ENCODE data around the gene LPP. TPM values are rescaled to one million over a fixed set of nuclear protein-coding genes. Genes with fewer than 3 reads are reported as not detected.
"Not testable (repeated sequence)": the region's sequence is repeated elsewhere in the genome, so short reads cannot be mapped to it uniquely, and the experiment has no call there.

The LPP gene
- total RNA-seq, 6 donors from 2014 or later: 86.0 to 196 (median 160) TPM

DNA sequence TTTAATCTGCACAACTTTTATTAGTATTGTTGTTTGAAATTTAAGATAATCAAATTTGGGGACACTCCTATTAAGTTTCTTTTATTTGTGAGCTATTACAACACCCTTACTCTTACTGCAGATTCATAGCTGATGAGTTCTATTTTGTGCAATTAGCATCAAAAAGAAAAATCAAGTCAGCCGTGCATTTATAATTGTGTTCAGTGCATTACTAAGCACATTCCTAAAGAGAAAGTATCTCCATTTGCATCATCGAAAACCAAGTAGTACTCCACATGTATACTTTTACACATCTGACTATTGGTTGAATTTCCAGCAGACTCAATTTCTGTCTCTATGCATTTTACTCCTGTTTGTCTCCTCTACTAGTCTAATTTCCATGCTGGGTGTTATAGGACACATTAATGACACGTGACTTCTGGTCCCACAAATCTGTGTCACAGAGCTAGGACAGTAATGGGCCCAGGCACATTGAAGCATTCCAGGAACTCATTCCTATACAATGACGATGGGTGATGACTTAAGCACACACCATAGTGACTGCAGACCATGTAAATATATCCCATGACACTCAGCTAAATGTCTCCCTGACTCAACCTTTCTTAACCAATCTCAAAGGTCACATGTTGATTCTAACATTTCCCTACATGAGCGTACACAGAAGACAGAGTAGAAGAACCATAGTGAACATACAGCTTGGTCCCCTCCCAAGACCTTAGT lies 477.5 kb downstream of the LPP start:
- Histone ChIP-seq H3K4me3 (no peak overlapping the region), H3K9me3 (no peaks in the 10 kb centered on the region), H3K4me1 (peaks cover 0 to 13% (median 4%) of the 10 kb centered on the region in 4 donors), H3K36me3 (no peaks in the 10 kb centered on the region), H3K27me3 (no peaks in the 10 kb centered on the region), H3K27ac (no peak overlapping the region)
- 91% methylated on average over 5 of the region's 5 CpGs for WGBS, 2 donors
- ATAC-seq (ENCODE audit: low FRiP score in 2 of 2) (no peak), DNase-seq (no peak)
- TF ChIP-seq, protein P1, sequence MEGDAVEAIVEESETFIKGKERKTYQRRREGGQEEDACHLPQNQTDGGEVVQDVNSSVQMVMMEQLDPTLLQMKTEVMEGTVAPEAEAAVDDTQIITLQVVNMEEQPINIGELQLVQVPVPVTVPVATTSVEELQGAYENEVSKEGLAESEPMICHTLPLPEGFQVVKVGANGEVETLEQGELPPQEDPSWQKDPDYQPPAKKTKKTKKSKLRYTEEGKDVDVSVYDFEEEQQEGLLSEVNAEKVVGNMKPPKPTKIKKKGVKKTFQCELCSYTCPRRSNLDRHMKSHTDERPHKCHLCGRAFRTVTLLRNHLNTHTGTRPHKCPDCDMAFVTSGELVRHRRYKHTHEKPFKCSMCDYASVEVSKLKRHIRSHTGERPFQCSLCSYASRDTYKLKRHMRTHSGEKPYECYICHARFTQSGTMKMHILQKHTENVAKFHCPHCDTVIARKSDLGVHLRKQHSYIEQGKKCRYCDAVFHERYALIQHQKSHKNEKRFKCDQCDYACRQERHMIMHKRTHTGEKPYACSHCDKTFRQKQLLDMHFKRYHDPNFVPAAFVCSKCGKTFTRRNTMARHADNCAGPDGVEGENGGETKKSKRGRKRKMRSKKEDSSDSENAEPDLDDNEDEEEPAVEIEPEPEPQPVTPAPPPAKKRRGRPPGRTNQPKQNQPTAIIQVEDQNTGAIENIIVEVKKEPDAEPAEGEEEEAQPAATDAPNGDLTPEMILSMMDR (IDR thresholded peaks at IDR 0.05): no peak
- no peak for TF ChIP-seq POLR2AphosphoS5 (IDR thresholded peaks at IDR 0.05)
- no peak for TF ChIP-seq EP300 (IDR thresholded peaks at IDR 0.05)
- no peak for TF ChIP-seq POLR2A (IDR thresholded peaks at IDR 0.05)

- Histone ChIP-seq H3K9me3 (no peaks in the 10 kb centered on the region), H3K27ac (no peak overlapping the region), H3K27me3 (no peaks in the 10 kb centered on the region), H3K4me1 (peaks cover 0 to 13% (median 4%) of the 10 kb centered on the region in 4 donors), H3K36me3 (no peaks in the 10 kb centered on the region), H3K4me3 (no peak overlapping the region)
- no peak for DNase-seq
- TF ChIP-seq POLR2AphosphoS5 (IDR thresholded peaks at IDR 0.05): no peak
- TF ChIP-seq, protein P1 (IDR thresholded peaks at IDR 0.05): no peak
- no peak for TF ChIP-seq POLR2A (IDR thresholded peaks at IDR 0.05)
- TF ChIP-seq EP300 (IDR thresholded peaks at IDR 0.05): no peak
- no peak for ATAC-seq (ENCODE audit: low FRiP score in 2 of 2)
- 91 to 96% methylated on average over 4 of the region's 4 CpGs for WGBS, 2 donors
Observed at GRCh38 chr3:188633206-188633605, 479.2 kb downstream of the LPP start.

DNA sequence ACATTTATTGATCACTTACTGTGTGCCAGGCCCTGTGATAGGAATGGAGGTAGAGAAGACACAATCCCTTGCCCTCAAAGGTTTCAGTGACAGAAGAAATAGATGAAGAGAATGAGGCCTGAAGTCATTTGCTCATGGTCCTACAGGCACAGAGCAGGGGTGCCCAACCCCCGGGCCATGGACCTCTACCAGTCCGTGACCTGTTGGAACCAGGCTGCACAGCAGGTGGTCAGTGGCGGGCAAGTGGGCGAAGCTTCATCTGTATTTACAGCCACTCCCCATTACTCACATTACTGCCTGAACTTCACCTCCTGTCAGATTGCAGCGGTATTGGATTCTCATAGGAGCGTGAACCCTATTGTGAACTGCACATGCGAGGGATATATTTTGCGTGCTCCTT lies 480.3 kb downstream of the LPP start:
- Histone ChIP-seq H3K27ac (no peak overlapping the region), H3K4me3 (no peak overlapping the region), H3K4me1 (peaks cover 0 to 13% (median 4%) of the 10 kb centered on the region in 4 donors), H3K36me3 (no peaks in the 10 kb centered on the region), H3K9me3 (no peaks in the 10 kb centered on the region), H3K27me3 (no peaks in the 10 kb centered on the region)
- WGBS, 2 donors: 97 to 100% methylated on average over 7 to 8 of the region's 8 CpGs
- peak in 1 of 2 donors; percentile 12 for DNase-seq
- no peak for ATAC-seq (ENCODE audit: low FRiP score in 2 of 2)
- TF ChIP-seq POLR2AphosphoS5 (IDR thresholded peaks at IDR 0.05): no peak
- TF ChIP-seq, protein P1 (IDR thresholded peaks at IDR 0.05): no peak
- no peak for TF ChIP-seq POLR2A (IDR thresholded peaks at IDR 0.05)
- TF ChIP-seq EP300 (IDR thresholded peaks at IDR 0.05): no peak

DNA sequence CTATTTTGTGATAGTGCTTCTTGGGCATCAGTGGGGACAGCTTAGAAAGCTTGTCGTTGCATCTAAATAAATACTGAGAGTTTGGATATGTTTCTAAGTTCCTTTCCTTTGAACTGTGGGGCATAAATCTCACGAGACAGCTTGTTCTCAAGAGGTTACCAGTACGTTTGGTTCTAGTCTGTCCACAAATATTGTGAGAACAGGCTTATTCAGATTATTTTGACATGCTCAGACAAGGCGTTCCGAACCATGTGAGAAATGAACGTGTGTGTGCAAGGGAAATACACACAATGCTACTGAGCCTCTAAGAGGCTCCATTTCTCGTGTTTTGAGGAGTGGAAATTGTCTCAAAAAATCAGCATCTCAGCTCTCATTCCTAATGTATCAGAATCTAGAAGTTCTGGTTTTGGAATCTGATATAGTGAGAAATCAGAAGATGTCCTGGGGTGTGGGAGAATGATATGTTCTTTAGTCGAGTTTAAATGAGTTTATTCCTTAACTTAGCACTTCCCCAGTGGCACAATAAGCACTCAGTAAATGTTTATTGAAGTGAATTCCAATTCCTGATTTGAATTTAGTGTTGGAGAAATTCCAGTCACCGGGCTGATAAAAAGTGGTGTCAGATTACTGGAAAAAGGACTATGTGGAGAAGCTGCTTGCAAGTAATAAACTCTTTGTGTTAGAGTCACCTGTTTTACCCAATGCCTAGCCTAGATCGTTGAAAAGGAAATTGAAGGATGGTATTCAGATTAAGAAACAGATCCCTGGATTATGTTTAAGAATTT lies 481.5 kb downstream of the LPP start:
- H3K27me3 ChIP-seq: no peaks in the 10 kb centered on the region
- H3K4me1 ChIP-seq: peaks cover 0 to 13% (median 4%) of the 10 kb centered on the region in 4 donors
- H3K4me3 ChIP-seq: no peak overlapping the region
- no peak for TF ChIP-seq POLR2A (IDR thresholded peaks at IDR 0.05)
- TF ChIP-seq POLR2AphosphoS5 (IDR thresholded peaks at IDR 0.05): no peak
- TF ChIP-seq EP300 (IDR thresholded peaks at IDR 0.05): peak in 1 of 4 donors; percentile 50
- TF ChIP-seq, protein P1 (IDR thresholded peaks at IDR 0.05): no peak
- ATAC-seq (ENCODE audit: low FRiP score in 2 of 2) (no peak), DNase-seq (no peak)
- H3K9me3 ChIP-seq: no peaks in the 10 kb centered on the region
- 60 to 62% methylated on average over 10 of the region's 10 CpGs for WGBS, 2 donors
- no peaks in the 10 kb centered on the region for H3K36me3 ChIP-seq
- H3K27ac ChIP-seq: peak overlapping the region in 2 of 4 donors; percentile 6 to 33

DNA sequence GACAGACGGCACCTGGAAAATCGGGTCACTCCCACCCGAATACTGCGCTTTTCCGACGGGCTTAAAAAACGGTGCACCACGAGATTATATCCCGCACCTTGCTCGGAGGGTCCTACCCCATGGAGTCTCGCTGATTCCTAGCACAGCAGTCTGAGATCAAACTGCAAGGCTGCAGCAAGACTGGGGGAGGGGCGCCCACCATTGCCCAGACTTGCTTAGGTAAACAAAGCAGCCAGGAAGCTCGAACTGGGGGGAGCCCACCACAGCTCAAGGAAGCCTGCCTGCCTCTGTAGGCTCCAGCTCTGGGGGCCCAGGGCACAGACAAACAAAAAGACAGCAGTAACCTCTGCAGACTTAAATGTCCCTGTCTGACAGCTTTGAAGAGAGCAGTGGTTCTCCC lies 482.3 kb downstream of the LPP start:
- H3K4me1 ChIP-seq: peaks cover 0 to 13% (median 4%) of the 10 kb centered on the region in 4 donors
- not testable (repeated sequence) for ATAC-seq (ENCODE audit: low FRiP score in 2 of 2); H3K27me3 ChIP-seq; H3K4me3 ChIP-seq; H3K9me3 ChIP-seq; H3K36me3 ChIP-seq; DNase-seq; H3K27ac ChIP-seq
- 93% methylated on average over 13 of the region's 13 CpGs for WGBS, 2 donors
